Body of pancreas (tissue), 4 donors: ENCODE results near the gene EDN2. TPM values are rescaled to one million over a fixed set of nuclear protein-coding genes. Genes with fewer than 3 reads are reported as not detected.

Experiments
- ATAC-seq: fragments of 150-250 bp; one replicate; pipeline ENCODE4 v1.9.1; 2016
- DNase-seq, 4 donors: peaks; one replicate each; pipeline ENCODE4 v3.0.0-alpha.2; 2019
- H3K27ac ChIP-seq, 4 donors: fragments of 200-600 bp; sonication (generic); 1 replicate in 3 of 4; 2 replicates in 1 of 4; pipeline versions ENCODE4 v1.5.1 to v1.6.1; 2016 to 2019; ENCODE audit warnings: mild to moderate bottlenecking in 1 of 4, mixed read lengths in 1 of 4, moderate library complexity in 1 of 4
- H3K27me3 ChIP-seq, 2 donors: fragments of 200-600 bp; sonication (generic); one replicate each; pipeline ENCODE4 v1.6.0; 2016; ENCODE audit warnings: mild to moderate bottlenecking in 1 of 2
- H3K36me3 ChIP-seq, 2 donors: fragments of 200-600 bp; sonication (generic); replicated peaks in 1 of 2; 2 replicates each; pipeline ENCODE4 v1.5.1; 2016; ENCODE audit warnings: low read depth in 2 of 2; ENCODE audit not compliant: insufficient read depth in 1 of 2
- H3K4me1 ChIP-seq: fragments of 200-600 bp; sonication (generic); one replicate; pipeline ENCODE4 v1.6.0; 2016
- H3K4me3 ChIP-seq, 2 donors: fragments of 200-600 bp; sonication (generic); 1 replicate in 1 of 2; 2 replicates in 1 of 2; pipeline ENCODE4 v1.5.1; 2016 to 2019
- H3K9me3 ChIP-seq, 3 donors: fragments of 200-600 bp; sonication (generic); 1 replicate in 2 of 3; 2 replicates in 1 of 3; pipeline ENCODE4 v1.5.1; 2016
- POLR2A ChIP-seq, 3 donors: fragments of 450-650 bp; IDR thresholded peaks; one replicate each; pipeline ENCODE4 v1.6.1; 2016; ENCODE audit warnings: antibody characterized with exemption in 3 of 3, mild to moderate bottlenecking in 2 of 3
- WGBS, 2 donors: methylation state at CpG; one replicate each; pipeline ENCODE4 v1.1.5; 2017; 5-methylcytosine and 5-hydroxymethylcytosine counted together
- intact Hi-C: fragments of 100-400 bp; cut with DNase I; formaldehyde crosslinking; loops from one replicate; pipeline ENCODE4 v1.15.1; 2023
- total RNA-seq, 2 donors: library from RNA; depleted of rRNA; stranded (reverse); fragments of >200 nt; gene quantifications; one replicate each; pipeline ENCODE4 v1.1.0, GENCODE V29; 2016
- TF ChIP-seq, protein P1 (sequence below), 7 experiments: fragments of 450-650 bp in 4 of 7; fragments of 200-600 bp in 3 of 7; sonication (generic) in 3 of 7; IDR thresholded peaks; one replicate each; pipeline ENCODE4 v1.5.1; 2016 to 2019; ENCODE audit warnings: antibody characterized with exemption in 7 of 7

The EDN2 gene
- total RNA-seq, 2 donors from 2014 or later, result 3.6 TPM

- no peaks in the 10 kb centered on the region for H3K36me3 ChIP-seq
- DNase-seq, result no peak
- H3K27me3 ChIP-seq, result no peaks in the 10 kb centered on the region
- peak overlapping the region; percentile 58 to 82 (median 80) for H3K27ac ChIP-seq
- no peak overlapping the region for H3K4me3 ChIP-seq
- 50 to 63% methylated on average over 14 to 16 of the region's 16 CpGs for WGBS, 2 donors
- no peaks in the 10 kb centered on the region for H3K9me3 ChIP-seq
- TF ChIP-seq, protein P1, sequence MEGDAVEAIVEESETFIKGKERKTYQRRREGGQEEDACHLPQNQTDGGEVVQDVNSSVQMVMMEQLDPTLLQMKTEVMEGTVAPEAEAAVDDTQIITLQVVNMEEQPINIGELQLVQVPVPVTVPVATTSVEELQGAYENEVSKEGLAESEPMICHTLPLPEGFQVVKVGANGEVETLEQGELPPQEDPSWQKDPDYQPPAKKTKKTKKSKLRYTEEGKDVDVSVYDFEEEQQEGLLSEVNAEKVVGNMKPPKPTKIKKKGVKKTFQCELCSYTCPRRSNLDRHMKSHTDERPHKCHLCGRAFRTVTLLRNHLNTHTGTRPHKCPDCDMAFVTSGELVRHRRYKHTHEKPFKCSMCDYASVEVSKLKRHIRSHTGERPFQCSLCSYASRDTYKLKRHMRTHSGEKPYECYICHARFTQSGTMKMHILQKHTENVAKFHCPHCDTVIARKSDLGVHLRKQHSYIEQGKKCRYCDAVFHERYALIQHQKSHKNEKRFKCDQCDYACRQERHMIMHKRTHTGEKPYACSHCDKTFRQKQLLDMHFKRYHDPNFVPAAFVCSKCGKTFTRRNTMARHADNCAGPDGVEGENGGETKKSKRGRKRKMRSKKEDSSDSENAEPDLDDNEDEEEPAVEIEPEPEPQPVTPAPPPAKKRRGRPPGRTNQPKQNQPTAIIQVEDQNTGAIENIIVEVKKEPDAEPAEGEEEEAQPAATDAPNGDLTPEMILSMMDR (IDR thresholded peaks at IDR 0.05), result no peak
- no peak for TF ChIP-seq POLR2A (IDR thresholded peaks at IDR 0.05)
- H3K4me1 ChIP-seq, result peaks cover 55% of the 10 kb centered on the region
- ATAC-seq, result no peak
- intact Hi-C loops, result no loop called here
These were observed 2.9 kb upstream of the EDN2 start for GRCh38 chr1:41487126-41488039.

GRCh38 chr1:41486371-41487125, 2.1 kb upstream of the EDN2 start:
- Histone ChIP-seq H3K4me1 (peaks cover 63% of the 10 kb centered on the region), H3K27me3 (no peaks in the 10 kb centered on the region), H3K36me3 (no peaks in the 10 kb centered on the region), H3K9me3 (no peaks in the 10 kb centered on the region), H3K27ac (peak overlapping the region; percentile 58 to 82 (median 80)), H3K4me3 (no peak overlapping the region)
- DNase-seq, result peak; percentile 56 to 72 (median 66)
- TF ChIP-seq, protein P1 (IDR thresholded peaks at IDR 0.05), result no peak
- peak in 2 of 3 donors; percentile 72 to 79 for TF ChIP-seq POLR2A (IDR thresholded peaks at IDR 0.05)
- peak; percentile 54 for ATAC-seq
- intact Hi-C loops, result no loop called here
- 37 to 52% methylated on average over 23 of the region's 23 CpGs for WGBS, 2 donors

- H3K27me3 ChIP-seq, result no peaks in the 10 kb centered on the region
- intact Hi-C loops, result no loop called here
- no peaks in the 10 kb centered on the region for H3K36me3 ChIP-seq
- TF ChIP-seq, protein P1 (IDR thresholded peaks at IDR 0.05), result no peak
- TF ChIP-seq POLR2A (IDR thresholded peaks at IDR 0.05), result peak in 1 of 3 donors; percentile 3
- no peak for DNase-seq
- WGBS, 2 donors, result 39 to 43% methylated on average over 4 of the region's 4 CpGs
- peaks cover 68% of the 10 kb centered on the region for H3K4me1 ChIP-seq
- peak overlapping the region; percentile 44 to 82 (median 80) for H3K27ac ChIP-seq
- no peak overlapping the region for H3K4me3 ChIP-seq
- no peaks in the 10 kb centered on the region for H3K9me3 ChIP-seq
- ATAC-seq, result no peak
These were observed 1.5 kb upstream of the EDN2 start for GRCh38 chr1:41486053-41486370.

DNA sequence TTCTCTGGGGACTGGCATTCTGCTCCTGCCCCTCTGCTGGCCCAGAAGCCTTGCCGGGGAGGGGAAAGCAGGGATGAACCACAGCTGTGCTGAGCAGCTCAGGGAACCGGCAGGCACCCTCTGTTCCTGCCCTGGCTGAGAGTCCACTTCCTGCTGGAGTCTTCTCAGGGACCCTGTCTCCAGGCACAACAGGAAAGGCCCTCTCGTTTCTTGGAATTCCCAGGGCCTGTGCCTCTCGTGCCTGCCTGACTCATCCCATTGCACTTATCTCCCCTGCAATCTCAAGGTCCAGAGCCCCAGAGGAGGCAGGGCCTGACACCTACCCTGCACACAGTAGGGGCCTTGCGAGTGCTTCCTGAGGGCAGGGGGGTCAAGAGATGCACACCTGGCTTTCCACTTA, 1.1 kb upstream of the EDN2 start:
- intact Hi-C loops, result no loop called here
- ATAC-seq (no peak), DNase-seq (no peak)
- TF ChIP-seq, protein P1 (IDR thresholded peaks at IDR 0.05), result no peak
- TF ChIP-seq POLR2A (IDR thresholded peaks at IDR 0.05), result no peak
- 36 to 55% methylated on average over 5 of the region's 5 CpGs for WGBS, 2 donors
- Histone ChIP-seq H3K36me3 (no peaks in the 10 kb centered on the region), H3K27ac (peak overlapping the region; percentile 44 to 82 (median 80)), H3K4me3 (no peak overlapping the region), H3K4me1 (peaks cover 68% of the 10 kb centered on the region), H3K27me3 (no peaks in the 10 kb centered on the region), H3K9me3 (no peaks in the 10 kb centered on the region)
